Measurements from ENCODE around the gene METTL4.

DNA sequence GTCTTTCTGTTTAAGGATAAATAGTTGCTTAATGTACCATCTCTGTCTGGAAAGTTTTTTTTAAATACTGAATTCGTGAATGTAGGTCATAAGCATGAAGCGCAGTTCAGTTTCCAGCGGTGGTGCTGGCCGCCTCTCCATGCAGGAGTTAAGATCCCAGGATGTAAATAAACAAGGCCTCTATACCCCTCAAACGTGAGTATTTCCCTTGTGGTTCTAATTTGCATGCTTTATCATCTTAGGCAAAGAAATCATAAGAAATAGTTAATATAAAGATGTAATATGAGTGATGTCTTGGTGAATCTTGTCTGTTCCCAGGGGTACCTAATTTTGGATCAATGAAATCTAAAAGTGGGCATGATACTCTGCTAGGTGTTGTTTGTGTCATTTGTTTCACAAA lies 1.6 kb upstream of the METTL4 start:
- TF ChIP-seq, protein P1, sequence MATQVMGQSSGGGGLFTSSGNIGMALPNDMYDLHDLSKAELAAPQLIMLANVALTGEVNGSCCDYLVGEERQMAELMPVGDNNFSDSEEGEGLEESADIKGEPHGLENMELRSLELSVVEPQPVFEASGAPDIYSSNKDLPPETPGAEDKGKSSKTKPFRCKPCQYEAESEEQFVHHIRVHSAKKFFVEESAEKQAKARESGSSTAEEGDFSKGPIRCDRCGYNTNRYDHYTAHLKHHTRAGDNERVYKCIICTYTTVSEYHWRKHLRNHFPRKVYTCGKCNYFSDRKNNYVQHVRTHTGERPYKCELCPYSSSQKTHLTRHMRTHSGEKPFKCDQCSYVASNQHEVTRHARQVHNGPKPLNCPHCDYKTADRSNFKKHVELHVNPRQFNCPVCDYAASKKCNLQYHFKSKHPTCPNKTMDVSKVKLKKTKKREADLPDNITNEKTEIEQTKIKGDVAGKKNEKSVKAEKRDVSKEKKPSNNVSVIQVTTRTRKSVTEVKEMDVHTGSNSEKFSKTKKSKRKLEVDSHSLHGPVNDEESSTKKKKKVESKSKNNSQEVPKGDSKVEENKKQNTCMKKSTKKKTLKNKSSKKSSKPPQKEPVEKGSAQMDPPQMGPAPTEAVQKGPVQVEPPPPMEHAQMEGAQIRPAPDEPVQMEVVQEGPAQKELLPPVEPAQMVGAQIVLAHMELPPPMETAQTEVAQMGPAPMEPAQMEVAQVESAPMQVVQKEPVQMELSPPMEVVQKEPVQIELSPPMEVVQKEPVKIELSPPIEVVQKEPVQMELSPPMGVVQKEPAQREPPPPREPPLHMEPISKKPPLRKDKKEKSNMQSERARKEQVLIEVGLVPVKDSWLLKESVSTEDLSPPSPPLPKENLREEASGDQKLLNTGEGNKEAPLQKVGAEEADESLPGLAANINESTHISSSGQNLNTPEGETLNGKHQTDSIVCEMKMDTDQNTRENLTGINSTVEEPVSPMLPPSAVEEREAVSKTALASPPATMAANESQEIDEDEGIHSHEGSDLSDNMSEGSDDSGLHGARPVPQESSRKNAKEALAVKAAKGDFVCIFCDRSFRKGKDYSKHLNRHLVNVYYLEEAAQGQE (IDR thresholded peaks at IDR 0.05; ENCODE audit: insufficient replicate concordance, low read depth): no peak
- TF ChIP-seq, protein P2, sequence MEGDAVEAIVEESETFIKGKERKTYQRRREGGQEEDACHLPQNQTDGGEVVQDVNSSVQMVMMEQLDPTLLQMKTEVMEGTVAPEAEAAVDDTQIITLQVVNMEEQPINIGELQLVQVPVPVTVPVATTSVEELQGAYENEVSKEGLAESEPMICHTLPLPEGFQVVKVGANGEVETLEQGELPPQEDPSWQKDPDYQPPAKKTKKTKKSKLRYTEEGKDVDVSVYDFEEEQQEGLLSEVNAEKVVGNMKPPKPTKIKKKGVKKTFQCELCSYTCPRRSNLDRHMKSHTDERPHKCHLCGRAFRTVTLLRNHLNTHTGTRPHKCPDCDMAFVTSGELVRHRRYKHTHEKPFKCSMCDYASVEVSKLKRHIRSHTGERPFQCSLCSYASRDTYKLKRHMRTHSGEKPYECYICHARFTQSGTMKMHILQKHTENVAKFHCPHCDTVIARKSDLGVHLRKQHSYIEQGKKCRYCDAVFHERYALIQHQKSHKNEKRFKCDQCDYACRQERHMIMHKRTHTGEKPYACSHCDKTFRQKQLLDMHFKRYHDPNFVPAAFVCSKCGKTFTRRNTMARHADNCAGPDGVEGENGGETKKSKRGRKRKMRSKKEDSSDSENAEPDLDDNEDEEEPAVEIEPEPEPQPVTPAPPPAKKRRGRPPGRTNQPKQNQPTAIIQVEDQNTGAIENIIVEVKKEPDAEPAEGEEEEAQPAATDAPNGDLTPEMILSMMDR (IDR thresholded peaks at IDR 0.05; ENCODE audit: insufficient read depth, low read length): no peak
